GM19468 (cell line): ENCODE data around the gene IDI2.
"Not testable (repeated sequence)": the region's sequence is repeated elsewhere in the genome, so short reads cannot be mapped to it uniquely, and the experiment has no call there.

ENCODE experiments used
- ATAC-seq: cut with Tn5 transposase; IDR thresholded peaks from one replicate; pipeline ENCODE4 v1.9.1; 2021; ENCODE audit warnings: mild to moderate bottlenecking, moderate library complexity, moderate number of reproducible peaks; ENCODE audit not compliant: unreplicated experiment; ENCODE audit errors: extremely low read depth

The IDI2 gene

DNA sequence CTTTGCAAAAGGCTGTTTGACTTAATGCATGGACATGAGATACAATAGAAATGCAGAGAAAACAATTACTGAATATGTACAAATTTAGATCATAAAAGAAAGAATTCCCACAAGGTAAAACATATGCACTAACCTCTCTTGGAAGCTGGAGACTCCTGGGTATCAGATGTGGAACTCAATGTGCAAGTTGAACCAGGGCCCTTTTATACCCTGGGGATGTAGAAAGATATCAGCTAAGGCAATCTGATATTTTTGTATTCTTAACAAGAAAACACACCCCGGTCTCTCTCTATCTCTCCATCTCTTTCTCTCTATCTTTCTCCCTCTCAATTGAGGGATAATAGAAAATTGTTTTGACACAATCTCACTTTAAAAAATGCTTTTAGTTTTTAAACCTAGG, at the start of gene IDI2:
TSS of gene IDI2 (minus strand) at position 177 of the 400 bp plus-strand sequence. CDS start 1,136 bp downstream, outside the sequence.
- no peak for ATAC-seq

DNA sequence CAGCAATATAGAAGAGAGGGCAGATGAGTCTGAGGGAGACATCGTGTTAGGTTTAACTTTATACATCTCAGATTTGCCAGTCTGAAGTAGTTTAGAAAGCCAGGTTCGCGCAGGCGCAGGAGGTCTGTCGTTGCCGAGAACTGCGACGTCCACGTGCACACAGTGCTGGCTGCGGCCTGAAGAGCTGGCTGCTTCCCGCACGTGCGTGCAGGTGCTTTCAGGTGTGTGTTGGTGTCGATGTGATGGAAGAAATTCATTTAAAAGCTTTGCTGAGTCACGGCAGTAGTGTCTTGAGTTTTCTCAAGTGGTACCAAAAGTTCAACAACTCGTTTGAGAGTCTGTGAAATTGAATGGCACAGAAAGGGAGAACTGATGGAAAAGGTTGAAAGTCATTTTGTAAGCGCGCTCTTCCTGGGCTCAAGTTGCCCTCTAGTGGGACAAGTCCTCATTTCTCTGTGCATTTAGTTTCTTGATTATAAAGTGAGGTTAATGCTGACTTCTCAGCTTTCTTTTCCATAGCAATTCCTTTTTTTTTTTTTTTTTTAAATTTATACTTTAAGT, 49.2 kb upstream of the IDI2 start:
- ATAC-seq: no peak

DNA sequence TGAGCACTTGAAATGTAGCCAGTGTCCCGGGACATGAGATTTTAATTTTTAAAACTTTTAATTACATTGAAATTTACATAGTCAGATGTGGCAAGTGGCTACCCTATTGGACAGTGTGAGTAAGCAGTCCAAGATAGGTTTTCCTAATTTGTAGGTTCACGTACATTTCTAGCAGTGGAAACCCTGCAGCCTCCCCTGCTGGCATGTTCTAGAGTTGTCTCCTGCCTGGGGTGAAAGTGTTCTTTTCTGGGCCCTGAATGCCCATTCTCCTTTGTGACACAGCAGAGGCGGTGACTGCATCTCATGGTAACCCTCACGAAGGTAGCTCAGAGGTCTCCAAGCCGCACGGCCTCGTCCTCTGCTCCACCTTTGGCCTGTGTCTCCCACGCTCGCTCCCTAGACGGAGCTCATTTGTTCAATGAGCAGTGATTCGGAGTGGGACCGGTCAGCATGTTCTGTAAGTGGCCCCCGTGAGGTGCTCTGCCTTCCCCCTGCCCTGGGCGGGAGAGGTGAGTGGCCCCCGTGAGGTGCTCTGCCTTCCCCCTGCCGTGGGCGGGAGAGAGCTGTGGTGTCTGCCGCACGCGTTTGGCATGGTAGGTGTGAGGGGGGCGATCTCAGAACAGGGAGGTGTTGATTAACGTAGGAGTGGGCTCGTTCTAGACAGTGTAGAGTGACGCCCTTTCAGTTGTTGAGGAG, 48.5 kb upstream of the IDI2 start:
- ATAC-seq: no peak

DNA sequence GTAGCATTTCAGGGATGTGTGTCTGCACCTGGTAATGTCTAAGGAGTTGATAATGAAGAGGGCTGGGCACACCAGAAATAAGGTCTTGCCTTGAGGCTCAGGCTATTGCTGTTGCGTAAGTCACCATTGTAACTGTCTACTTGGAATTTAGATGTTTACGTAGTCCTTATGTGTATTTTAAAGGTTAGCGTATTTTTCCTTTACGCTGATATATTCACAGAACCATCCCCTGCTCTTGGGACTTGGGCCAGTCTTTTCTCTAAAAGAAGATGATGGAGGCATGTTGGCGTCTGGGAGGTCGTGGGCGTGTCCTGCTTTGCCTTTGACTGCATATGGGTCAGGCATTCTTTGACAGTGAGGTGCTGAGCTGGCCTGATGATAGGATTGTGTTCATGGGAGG, 45.3 kb upstream of the IDI2 start:
- ATAC-seq: no peak

DNA sequence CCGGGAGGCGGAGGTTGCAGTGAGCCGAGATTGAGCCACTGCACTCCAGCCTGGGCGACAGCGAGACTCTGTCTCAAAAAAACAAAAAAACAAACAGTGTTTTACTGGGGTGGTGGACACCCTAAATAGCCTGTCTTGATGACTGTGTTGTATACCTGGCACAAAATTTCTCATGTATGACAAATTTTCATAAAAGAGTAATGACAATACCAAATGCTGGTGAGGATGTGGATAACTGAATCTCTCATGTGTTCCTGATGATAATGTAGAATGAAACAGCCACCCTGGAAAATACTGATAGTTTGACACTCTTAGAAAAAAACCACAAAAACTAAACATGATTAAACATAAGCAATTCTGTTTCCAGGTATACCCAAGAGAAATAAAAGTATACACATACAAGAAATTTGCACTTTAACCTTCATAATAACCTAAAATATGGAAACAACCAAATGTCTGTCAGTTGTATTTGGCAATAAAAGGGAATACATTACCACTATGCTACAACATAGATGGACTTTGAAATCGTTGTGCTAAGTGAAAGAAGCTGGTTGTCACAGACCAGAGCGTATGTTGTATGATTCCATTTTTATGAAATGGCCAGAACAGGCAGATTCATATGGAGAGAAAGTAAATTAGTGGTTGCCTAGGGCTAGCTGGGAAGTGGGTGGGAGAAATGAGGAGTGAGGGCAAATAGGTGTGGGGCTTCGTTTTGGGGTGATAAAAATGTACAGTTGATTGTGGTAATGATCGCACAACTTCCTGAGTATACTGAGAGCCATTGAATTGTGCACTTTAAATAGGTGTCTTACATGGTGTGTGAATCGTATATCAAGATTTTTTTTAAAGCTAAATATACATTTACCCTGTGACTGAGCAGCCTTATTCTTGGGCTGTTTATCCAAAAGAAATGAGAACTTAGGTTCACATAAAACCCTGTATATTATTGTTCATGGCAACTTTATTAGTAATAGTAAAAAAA, 43.0 kb upstream of the IDI2 start:
- ATAC-seq: no peak

DNA sequence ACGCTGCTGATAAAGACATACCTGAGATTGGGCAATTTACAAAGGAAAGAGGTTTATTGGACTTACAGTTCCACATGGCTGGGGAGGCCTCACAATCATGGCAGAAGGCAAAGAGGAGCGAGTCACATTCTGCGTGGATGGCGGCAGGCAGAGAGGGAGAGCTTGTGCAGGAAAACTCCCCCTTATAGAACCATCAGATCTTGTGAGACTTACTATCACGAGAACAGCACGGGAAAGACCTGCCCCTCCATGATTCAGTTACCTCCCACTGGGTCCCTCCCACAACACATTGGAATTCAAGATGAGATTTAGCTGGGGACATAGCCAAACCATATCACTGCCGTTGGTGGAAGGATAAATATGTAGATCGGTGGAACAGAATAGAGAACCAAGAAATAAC, 41.1 kb upstream of the IDI2 start:
- ATAC-seq: not testable (repeated sequence)

DNA sequence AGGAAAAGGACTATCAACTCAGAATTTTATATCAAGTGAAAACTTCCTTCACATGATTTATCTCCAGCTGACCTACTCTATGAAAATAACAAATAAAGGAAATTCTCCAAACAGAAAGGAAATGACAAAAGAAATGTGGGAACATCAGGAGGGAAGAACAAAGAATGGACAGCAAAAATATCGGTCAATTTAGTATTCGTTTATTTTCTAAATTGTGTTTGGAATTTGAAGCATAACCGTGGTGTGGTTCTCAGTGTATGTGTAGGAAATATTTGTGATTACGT, 39.2 kb upstream of the IDI2 start:
- ATAC-seq: no peak

DNA sequence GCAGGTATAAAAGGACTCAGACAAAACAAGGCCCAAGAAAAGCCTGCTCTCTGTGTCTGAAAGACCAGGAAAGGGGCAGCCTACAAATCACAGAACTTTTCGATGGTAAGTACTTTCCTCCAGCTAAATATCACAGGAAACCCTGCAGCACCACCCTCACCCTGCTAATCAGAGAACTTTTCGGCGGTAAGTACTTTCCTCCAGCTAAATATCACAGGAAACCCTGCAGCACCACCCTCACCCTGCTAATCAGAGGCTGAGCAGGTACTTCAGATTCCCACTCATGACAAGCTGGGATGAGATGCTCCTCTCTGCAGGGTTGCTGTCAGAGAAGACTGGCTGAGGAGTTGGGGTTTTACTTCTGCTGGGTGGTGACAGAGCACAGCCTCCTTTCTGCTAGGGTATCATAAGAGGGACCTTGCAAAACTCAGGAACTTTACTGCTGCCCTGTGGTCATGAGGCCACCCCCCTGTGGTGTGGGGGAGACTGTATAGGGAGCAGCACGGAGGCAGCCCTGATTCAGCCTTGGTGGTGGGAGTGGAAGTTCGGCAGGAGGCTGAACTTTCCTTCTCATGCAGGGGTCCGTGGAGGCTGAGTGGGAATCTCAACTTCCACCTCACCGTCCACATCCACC, 37.7 kb upstream of the IDI2 start:
- ATAC-seq: no peak

DNA sequence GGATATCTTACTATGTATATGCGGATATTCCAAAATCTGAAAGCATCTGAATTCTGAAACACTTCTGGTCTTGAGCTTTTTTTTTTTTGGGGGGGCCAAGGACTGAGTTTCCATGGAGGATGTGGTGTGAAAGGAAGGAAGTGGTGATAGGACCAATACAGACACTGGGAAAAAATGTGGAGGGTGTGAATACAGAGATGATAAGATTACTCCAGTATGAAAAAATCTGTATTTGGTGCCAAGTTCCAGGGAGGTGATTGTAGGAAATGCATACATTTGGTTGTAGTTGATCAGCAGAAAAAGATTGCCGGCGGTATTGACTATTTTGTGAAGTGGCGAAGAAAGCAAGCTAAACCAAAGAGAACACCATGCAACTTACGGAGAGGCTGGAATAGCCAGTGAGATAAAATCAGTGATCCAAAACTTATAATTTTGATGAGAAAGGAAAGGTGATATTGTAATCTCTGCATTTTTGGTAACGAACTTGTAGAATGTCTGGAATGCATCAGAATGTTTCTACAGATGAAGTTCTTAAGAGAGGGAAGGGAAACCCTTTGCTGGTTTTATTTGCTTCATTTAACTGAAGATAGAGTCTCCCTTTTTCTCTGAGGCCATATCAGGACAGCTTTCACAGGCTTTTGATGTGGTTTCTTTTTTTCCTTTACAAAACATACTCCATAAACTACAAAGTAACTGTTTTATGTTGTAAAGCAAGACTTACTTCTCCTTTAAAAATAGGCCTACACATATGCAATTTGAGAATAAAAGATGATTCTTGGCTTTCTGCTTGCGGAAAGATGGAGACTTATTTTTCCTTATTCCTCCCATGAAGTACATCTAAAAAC, 36.5 kb upstream of the IDI2 start:
- no peak for ATAC-seq

DNA sequence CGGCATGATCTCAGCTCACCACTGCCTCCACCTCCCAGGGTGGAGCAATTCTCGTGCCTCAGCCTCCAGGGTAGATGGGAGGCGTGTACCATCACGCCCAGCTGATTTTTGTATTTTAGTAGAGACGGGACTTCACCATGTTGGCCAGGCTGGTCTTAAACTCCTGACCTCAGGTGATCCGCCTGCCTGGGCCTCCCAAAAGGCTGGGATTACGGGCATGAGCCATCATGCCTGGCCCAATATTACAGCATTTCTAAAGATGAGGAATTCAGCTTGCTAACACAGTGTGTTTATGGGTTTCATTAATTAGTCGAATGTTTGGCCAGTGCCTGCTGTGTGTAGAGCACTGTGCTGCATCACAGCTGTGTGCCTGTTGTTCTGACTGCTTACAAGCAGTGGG, 34.2 kb upstream of the IDI2 start:
- ATAC-seq: no peak

DNA sequence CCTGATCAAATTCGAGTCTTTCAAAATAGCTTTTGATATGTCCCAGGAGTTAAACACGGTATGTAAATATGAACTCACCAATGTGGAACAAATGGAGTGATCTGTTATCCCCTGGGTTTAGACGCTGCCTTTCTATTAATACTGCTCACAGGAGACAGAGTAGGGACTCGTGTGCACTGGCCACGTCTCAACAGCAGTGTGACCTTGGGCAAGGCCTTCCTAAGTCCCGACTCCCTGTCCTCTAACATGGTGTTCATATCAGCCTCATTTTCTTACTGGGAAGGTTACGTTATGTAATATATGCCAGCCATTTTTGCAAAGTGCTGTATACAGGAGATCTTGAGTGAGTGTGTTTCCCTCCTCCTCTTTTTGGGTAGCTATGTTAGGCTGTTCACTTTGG, 32.4 kb upstream of the IDI2 start:
- no peak for ATAC-seq

DNA sequence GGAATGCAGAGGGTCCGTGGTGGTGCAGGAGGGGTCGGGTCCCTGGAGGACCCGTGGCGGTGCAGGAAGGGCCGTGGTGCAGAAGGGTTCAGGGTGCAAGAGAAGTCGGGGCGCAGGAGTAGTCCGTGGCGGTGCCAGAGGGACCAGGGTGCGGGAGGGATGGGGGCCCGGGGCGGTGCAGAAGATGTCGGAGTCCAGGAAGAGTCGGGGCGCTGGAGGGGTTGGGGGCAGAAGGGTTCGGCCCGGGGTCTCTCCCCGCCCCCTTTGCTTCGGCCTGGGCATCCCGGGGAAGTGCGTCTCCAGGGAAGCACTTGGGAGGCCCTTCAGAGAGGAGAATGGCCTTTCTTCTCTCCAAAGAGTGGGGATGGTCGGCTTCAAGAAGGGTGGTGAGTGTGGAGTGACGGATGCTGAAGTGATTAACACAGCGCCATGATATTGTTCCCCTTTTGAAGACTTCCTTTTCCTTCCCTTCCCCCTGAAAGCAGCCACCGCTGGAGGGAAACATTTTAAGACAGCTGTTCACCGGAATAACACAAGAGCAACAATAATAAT, 31.5 kb upstream of the IDI2 start:
- no peak for ATAC-seq

DNA sequence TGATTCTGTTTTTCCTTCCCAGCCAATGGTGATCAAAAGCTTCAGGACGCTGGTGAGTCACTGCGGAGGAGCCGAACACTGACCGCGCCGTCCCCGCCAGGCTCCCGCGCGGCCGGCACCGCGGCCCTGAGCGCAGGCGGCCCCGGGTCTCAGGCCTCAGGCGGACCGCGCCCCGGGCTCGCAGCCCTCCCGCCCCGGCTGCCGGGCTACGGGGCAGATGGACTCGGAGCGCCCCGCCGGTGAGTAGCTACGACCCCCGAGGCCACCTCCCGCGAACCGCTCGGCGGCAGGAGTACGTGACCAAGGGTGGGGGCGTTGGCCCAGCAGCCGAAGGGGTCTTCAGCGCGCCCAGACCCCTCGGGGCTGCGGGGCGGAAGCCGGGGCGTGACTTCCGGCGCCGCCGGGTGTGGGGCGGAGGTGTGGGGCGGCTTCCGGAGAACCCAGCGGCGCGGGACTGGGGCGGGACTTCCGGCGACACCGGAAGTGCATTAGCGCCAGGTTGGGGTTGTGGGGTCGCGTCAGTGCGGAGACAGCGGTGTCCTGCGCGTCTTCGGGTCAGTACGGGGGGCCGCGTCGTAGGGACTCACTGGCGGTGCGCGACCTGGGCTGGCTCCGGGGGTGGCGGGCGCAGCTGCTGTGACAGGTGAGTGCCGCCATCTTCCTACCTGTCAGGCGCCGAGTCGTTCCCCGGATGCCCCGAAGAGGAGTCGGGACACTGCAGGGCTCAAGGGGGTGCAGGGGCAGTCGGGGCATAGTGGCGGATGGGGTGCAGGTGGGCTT, 30.9 kb upstream of the IDI2 start, which contains the start of gene WDR37:
TSS of gene WDR37 (plus strand) at position 60 of the 780 bp plus-strand sequence. CDS start 15,771 bp downstream, outside the sequence.
- ATAC-seq: peak; percentile 80

DNA sequence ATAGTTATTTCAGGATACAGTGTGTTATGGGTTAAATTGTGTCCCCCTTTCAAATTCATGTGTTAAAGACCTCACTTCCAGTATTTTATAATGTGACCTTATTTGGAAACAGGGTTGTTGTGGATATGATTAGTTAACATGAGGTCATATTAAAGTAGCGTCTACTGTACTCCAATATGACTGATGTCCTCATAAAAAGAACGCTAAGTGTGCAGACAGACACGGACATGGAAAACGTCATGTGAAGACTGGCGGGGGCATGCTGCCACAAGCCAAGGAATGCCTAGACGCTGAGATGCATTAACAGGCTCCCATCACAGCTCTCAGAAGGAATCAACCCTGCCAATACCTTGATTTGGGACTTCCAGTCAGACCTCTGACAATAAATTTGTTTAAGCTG, 29.0 kb upstream of the IDI2 start:
- ATAC-seq: no peak

DNA sequence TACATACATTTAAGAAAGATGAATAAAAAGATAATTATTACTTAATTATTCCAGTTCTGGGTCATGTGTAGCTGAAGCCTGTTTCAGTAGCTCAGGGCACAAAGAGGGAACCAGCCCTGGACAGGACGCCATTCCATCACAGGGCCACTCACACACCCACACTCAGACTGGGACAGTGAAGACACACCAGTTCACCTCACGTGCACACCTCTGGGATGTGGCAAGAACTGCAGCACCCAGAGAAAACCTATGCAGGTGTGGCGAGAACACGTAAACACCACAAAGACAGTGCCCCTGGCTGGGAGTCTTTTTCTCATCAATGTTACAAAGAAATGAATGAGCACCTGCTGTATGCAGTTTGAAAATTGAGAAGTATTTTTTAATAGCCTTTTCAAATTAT, 24.9 kb upstream of the IDI2 start:
- ATAC-seq: no peak

DNA sequence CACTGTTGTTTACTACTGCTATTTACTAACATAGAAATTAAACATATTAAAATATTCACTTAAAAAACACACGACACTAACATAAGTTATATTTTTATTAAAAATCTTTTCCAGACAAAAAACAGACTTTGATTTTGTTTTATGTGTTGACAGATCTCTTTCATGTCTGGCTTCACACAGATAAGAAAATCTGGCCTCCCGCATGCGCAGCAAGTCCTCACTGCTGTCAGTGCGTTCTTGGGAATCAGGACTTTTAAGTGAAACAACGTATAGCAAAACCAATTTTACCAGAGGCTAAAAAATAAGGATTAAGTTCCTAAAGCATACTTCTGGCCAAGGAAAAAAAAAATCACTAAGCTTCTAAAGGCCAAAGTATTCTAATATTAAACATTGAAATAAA, 24.5 kb upstream of the IDI2 start:
- no peak for ATAC-seq

DNA sequence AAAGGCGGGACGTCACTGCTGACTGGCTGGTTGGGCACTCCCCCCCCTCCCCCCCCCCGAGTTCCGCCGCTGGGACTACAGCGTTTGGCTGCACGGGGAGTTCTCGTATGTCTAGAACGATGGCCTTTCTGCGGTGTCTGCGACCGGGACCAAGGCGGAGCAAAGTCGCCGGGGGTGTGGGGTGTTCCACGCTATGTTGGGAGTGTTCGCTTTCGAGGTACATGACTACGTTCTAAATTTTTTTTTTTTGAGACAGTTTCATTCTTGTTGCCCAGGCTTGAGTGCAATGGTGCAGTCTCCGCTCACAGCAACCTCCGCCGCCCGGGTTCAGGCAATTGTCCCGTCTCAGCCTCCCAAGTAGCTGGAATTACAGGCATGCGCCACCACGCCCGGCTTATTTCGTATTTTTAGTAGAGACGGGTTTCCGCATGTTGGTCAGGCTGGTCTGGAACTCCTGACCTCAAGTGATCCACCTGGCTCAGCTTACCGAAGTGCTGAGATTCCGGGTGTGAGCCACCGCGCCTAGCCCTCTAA, 23.8 kb upstream of the IDI2 start:
- no peak for ATAC-seq

DNA sequence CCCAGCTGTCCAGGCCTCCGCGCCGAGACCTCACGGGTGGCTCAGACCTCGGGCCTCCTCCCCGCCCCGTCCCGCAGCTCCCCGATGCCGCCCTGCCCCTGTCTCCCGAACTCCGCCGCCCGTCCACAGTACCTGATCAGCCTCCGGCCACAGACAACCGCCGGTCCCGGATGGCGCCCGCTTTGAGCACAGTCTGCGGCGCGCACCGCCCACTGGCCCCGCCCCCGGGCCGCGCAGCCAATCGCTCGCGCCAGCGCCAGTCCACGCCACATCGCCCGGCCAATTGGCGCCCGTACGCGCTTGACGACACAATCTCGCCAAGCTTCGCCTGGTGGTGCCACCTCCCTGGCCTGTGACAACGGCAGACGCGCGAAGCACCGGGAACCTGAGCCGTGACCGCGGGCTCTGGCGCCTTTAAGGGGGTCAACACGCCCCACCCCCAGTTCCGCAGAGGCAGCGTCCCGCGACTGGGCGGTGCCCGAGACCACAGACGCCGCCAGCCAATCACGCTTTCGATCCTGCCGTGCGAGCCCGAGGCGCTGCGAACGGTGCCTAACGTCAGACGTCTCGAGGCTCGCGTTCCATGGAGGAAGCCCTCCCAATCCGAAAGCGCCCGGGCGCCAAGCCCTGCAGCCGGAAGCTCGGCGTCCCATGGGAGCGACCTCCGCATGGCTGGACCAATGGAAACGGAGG, 23.2 kb upstream of the IDI2 start, which contains the start of gene IDI1:
TSS of gene IDI1 (minus strand) at position 388 of the 693 bp plus-strand sequence. CDS start at position 272, 116 bp downstream.
- peak; percentile 83 for ATAC-seq
